B cell (primary cell): ENCODE data around the gene MAN1B1. TPM values are rescaled to one million over a fixed set of nuclear protein-coding genes. Genes with fewer than 3 reads are reported as not detected.

Source experiments
- ATAC-seq: fragments of 200-7000 bp; cut with Tn5 transposase; one replicate; pipeline ENCODE4 v1.10.0; 2021; ENCODE audit warnings: low read depth, mild to moderate bottlenecking, moderate number of reproducible peaks, moderate library complexity
- CTCF ChIA-PET: fragments of 350-600 bp; sonication (Branson Sonifier 250); formaldehyde crosslinking; loops from one replicate; lab custom pipeline; 2021; ENCODE audit warnings: antibody characterized with exemption, inconsistent platforms; lab: Charles Lee
- POLR2A ChIA-PET: fragments of 350-600 bp; sonication (Branson Sonifier 250); formaldehyde crosslinking; loops from one replicate; lab custom pipeline; 2021; ENCODE audit warnings: antibody characterized with exemption; lab: Charles Lee
- DNase-seq: peaks from one replicate; pipeline ENCODE4 v3.0.0; 2013
- H2AFZ ChIP-seq: 2 replicates; pipeline ENCODE4 v1.6.1; 2012; ENCODE audit warnings: mild to moderate bottlenecking, low read depth, low read length; ENCODE audit not compliant: insufficient read depth, poor library complexity, severe bottlenecking
- H3K27ac ChIP-seq, 2 donors: 1 replicate in 1 of 2; 2 replicates in 1 of 2; pipeline ENCODE4 v1.5.1; 2012 to 2013; ENCODE audit warnings: low read length in 2 of 2, mild to moderate bottlenecking in 2 of 2, moderate library complexity in 1 of 2
- H3K27me3 ChIP-seq, 4 experiments: fragments of 200-600 bp in 1 of 4; sonication (generic) in 1 of 4; replicated peaks in 1 of 4; 1 replicate in 2 of 4; 2 replicates in 2 of 4; pipeline versions ENCODE4 v1.6.1 to v1.7.0; 2013 to 2016; ENCODE audit warnings: low read length in 3 of 4, mild to moderate bottlenecking in 2 of 4, mixed read lengths in 1 of 4, moderate library complexity in 1 of 4; ENCODE audit not compliant: insufficient read depth in 4 of 4, control insufficient read depth in 3 of 4; ENCODE audit errors: control extremely low read depth in 1 of 4
- H3K36me3 ChIP-seq, 2 experiments: replicated peaks in 1 of 2; 1 replicate in 1 of 2; 2 replicates in 1 of 2; pipeline versions ENCODE4 v1.6.1 to v1.7.1; 2013; ENCODE audit warnings: low read length in 1 of 2; ENCODE audit not compliant: insufficient read depth in 2 of 2, control insufficient read depth in 1 of 2; ENCODE audit errors: control extremely low read depth in 1 of 2, extremely low read depth in 1 of 2
- H3K4me1 ChIP-seq, 2 donors: fragments of 200-600 bp in 1 of 2; sonication (generic) in 1 of 2; 1 replicate in 1 of 2; 2 replicates in 1 of 2; pipeline versions ENCODE4 v1.5.1 to v1.6.1; 2013 to 2017; ENCODE audit warnings: low read length in 2 of 2; ENCODE audit not compliant: control insufficient read depth in 2 of 2, insufficient read depth in 2 of 2
- H3K4me2 ChIP-seq: replicated peaks from 2 replicates; pipeline ENCODE3; 2012; ENCODE audit warnings: mild to moderate bottlenecking, low read depth, low read length; ENCODE audit not compliant: poor library complexity, severe bottlenecking
- H3K4me3 ChIP-seq, 5 experiments: fragments of 200-600 bp in 1 of 5; sonication (generic) in 1 of 5; 1 replicate in 3 of 5; 2 replicates in 2 of 5; pipeline versions ENCODE4 v1.5.1 to v1.7.0; 2011 to 2016; ENCODE audit warnings: low read length in 4 of 5, mild to moderate bottlenecking in 4 of 5, low read depth in 2 of 5, control low read depth in 1 of 5, moderate library complexity in 1 of 5; ENCODE audit not compliant: insufficient read depth in 1 of 5; ENCODE audit errors: control extremely low read depth in 1 of 5, extremely low read depth in 1 of 5
- H3K79me2 ChIP-seq: fragments of 200-600 bp; sonication (generic); one replicate; pipeline ENCODE4 v1.6.0; 2016; ENCODE audit warnings: low read length; ENCODE audit not compliant: control insufficient read depth, insufficient read depth
- H3K9ac ChIP-seq: fragments of 200-600 bp; sonication (generic); 2 replicates; pipeline ENCODE4 v1.6.1; 2017; ENCODE audit warnings: mild to moderate bottlenecking, low read length, moderate library complexity
- H3K9me3 ChIP-seq, 3 donors: one replicate each; pipeline versions ENCODE4 v1.6.1 to v1.7.1; 2013; ENCODE audit warnings: low read length in 2 of 3; ENCODE audit not compliant: control insufficient read depth in 2 of 3, insufficient read depth in 1 of 3; ENCODE audit errors: control extremely low read depth in 1 of 3
- H4K20me1 ChIP-seq: 2 replicates; pipeline ENCODE4 v1.6.0; 2012; ENCODE audit warnings: mild to moderate bottlenecking, low read length; ENCODE audit not compliant: insufficient read depth, control insufficient read depth, poor library complexity, severe bottlenecking
- H3K27ac Mint-ChIP-seq: one replicate; pipeline ENCODE4 v1.8.0; 2021; ENCODE audit warnings: mixed read lengths
- H3K27me3 Mint-ChIP-seq: one replicate; pipeline ENCODE4 v1.8.0; 2021; ENCODE audit warnings: mixed read lengths
- H3K4me1 Mint-ChIP-seq: one replicate; pipeline ENCODE4 v1.8.0; 2021; ENCODE audit warnings: mixed read lengths
- H3K4me3 Mint-ChIP-seq: one replicate; pipeline ENCODE4 v1.8.0; 2021; ENCODE audit warnings: mixed read lengths
- H3K9me3 Mint-ChIP-seq: one replicate; pipeline ENCODE4 v1.8.0; 2022; ENCODE audit warnings: mixed read lengths; ENCODE audit not compliant: insufficient read depth
- EZH2 ChIP-seq: IDR thresholded peaks from 2 replicates; pipeline ENCODE4 v1.6.1; 2012; ENCODE audit warnings: borderline replicate concordance, low read depth, mild to moderate bottlenecking, moderate library complexity, low read length; ENCODE audit not compliant: insufficient read depth, poor library complexity, severe bottlenecking
- WGBS: methylation state at CpG from one replicate; pipeline ENCODE4 v1.1.5; 2013; ENCODE audit warnings: missing lambda C conversion rate; ENCODE audit not compliant: insufficient coverage; 5-methylcytosine and 5-hydroxymethylcytosine counted together
- intact Hi-C: fragments of 100-400 bp; cut with micrococcal nuclease; formaldehyde crosslinking; loops from one replicate; pipeline ENCODE4 v1.10.0; 2022
- polyA plus RNA-seq: library from polyadenylated mRNA; depleted of rRNA; stranded (reverse); fragments of >200 nt; gene quantifications from 2 replicates; pipeline ENCODE4 v1.2.3, GENCODE V29; 2012
- total RNA-seq, 2 donors: library from RNA; stranded (reverse); fragments of 120-200 nt in 1 of 2; gene quantifications; 1 replicate in 1 of 2; 2 replicates in 1 of 2; pipeline versions ENCODE4 v1.2.3 to v1.2.4, GENCODE V29; 2013 to 2022
- TF ChIP-seq, protein P1 (sequence below): fragments of 200-600 bp; IDR thresholded peaks from one replicate; pipeline ENCODE4 v1.8.0; 2022; ENCODE audit warnings: antibody characterized with exemption, mild to moderate bottlenecking

MAN1B1 gene
- total and polyA plus RNA-seq, 2 donors (not counting 1 experiment from before 2014, with no cell fraction given), result 47.0 to 68.4 TPM

DNA sequence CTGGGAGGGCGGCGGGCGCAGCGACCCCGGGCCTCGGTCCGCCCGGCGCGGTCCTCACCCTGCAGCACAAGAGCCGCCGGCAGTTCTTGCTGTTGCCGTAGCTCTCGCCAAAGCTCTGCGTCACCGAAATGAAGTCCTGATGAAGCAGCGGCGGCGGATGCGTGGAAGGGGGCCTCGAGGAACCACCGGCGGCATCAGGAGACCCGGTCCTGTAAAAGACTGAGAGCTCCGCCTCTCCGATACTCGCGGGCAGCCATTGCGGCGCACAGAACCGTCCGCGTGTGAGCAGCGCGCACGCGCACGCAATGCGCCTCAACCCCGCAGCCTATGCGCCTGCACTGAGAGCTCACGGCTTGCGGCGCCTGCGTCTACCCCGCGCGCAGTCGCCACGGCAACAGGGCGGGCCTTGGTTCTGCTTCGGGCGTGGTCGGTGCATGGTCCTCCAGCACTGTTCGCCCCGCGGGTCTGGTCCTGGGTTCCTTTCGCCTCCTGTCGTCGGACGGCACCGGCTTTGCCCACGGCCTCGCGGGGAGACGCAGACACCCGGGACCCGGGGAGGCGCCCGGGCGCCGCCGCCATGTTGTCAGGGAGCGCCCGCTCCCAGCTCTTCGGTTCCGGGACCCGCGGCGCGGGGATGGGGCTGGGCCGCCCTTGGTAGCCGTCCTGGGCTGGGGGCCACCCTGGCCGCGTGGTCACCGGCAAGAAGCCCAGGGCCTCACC is 42.8 kb downstream of the MAN1B1 start:
- Mint-ChIP-seq H3K27me3 (peaks cover 4% of the 10 kb centered on the region), H3K4me1 (peaks cover 31% of the 10 kb centered on the region), H3K9me3 (no peaks in the 10 kb centered on the region), H3K27ac (peak overlapping the region; percentile 91), H3K4me3 (peak overlapping the region; percentile 89)
- Histone ChIP-seq H3K27ac (peak overlapping the region; percentile 71 to 93), H3K4me1 (peaks cover 28 to 32% of the 10 kb centered on the region in 2 donors), H3K27me3 (peaks cover 0 to 3% (median 0%) of the 10 kb centered on the region in 4 experiments), H3K79me2 (peaks cover 30% of the 10 kb centered on the region), H3K36me3 (no peaks in the 10 kb centered on the region), H4K20me1 (no peaks in the 10 kb centered on the region), H3K9ac (peak overlapping the region; percentile 84), H2AFZ (peak overlapping the region; percentile 86), H3K4me3 (peak overlapping the region; percentile 8 to 82 (median 73)), H3K4me2 (peak overlapping the region; percentile 94), H3K9me3 (peaks cover 0 to 8% (median 0%) of the 10 kb centered on the region in 3 donors)
- DNase-seq (peak; percentile 94), ATAC-seq (peak; percentile 93)
- intact Hi-C loops, result loop anchor here (2.0 to 5.0 kb wide), 3 partner anchors 42 to 71 kb away; partner anchors contain the start of genes ANAPC2, MAN1B1, SSNA1 and TPRN
- ChIA-PET POLR2A (interaction anchor here (0.5 to 3.2 kb wide), 15 partner anchors 15 to 519 kb away, joined by 3 to 21 read pairs (median 3); partner anchors contain the start of genes ANAPC2, DPP7, FUT7 and MAN1B1), CTCF (interaction anchor here (0.7 to 2.6 kb wide), 11 partner anchors 11 to 906 kb away, joined by 3 to 11 read pairs (median 4); partner anchors contain the start of genes MAN1B1, RNF224 and TOR4A)
- TF ChIP-seq, protein P1, sequence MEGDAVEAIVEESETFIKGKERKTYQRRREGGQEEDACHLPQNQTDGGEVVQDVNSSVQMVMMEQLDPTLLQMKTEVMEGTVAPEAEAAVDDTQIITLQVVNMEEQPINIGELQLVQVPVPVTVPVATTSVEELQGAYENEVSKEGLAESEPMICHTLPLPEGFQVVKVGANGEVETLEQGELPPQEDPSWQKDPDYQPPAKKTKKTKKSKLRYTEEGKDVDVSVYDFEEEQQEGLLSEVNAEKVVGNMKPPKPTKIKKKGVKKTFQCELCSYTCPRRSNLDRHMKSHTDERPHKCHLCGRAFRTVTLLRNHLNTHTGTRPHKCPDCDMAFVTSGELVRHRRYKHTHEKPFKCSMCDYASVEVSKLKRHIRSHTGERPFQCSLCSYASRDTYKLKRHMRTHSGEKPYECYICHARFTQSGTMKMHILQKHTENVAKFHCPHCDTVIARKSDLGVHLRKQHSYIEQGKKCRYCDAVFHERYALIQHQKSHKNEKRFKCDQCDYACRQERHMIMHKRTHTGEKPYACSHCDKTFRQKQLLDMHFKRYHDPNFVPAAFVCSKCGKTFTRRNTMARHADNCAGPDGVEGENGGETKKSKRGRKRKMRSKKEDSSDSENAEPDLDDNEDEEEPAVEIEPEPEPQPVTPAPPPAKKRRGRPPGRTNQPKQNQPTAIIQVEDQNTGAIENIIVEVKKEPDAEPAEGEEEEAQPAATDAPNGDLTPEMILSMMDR, result no peak
- no peak for TF ChIP-seq EZH2
- under 1% methylated on average over 86 of the region's 86 CpGs for WGBS
